ENCODE data around the gene SLC16A4.
A peak's percentile ranks its signal among the peaks of the same experiment; 100 is the strongest.
"Not testable (repeated sequence)": the region's sequence is repeated elsewhere in the genome, so short reads cannot be mapped to it uniquely, and the experiment has no call there.

The SLC16A4 gene

DNA sequence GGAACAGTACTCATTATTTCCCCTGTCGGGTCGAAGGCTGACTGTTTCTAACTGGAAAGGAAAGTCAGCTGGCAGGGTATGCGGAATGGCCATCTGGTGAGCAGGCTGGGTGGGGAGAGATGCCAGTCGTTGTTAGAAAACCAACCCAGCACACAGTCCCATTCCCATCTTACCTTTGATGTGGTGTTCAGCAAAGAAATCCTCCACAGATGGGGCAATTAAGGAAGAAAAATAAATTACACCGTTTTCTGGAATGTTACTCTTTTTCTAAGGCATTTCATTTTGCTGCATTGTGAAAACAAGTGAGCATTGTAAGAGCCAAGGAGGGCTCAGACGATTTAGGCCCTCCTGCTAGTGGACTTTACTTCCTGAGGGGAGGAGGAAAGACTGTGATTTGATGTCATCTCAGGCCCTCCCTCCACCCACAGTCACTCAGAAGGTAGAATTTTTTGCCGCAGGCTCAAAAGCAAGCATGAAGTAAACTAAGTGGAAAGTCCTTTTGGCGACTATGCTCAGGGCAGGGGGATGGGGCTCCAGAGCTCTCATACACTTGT is at the start of gene SLC16A4:
TSS of gene SLC16A4 (minus strand) at position 335 of the 554 bp plus-strand sequence. CDS start 1,703 bp downstream, outside the sequence.
- no peak for DNase-seq (ENCODE audit: low read depth, low spot score)

DNA sequence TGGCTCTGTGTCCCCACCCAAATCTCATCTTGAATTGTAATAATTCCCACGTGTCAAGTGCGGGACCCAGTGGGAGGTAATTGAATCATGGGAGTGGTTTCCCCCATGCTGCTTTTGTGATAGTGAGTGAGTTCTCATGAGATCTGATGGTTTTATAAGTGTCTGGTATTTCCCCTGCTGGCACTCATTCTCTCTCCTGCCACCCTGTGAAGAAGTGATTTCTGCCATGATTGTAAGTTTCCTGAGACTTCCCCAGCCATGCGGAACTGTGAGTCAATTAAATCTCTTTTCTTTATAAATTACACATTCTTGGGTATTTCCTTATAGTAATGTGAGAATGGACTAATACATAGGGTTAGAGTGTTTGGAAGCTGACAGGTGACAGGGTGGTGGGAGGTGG is 49.0 kb upstream of the SLC16A4 start:
- DNase-seq (ENCODE audit: low read depth, low spot score), result not testable (repeated sequence)

DNA sequence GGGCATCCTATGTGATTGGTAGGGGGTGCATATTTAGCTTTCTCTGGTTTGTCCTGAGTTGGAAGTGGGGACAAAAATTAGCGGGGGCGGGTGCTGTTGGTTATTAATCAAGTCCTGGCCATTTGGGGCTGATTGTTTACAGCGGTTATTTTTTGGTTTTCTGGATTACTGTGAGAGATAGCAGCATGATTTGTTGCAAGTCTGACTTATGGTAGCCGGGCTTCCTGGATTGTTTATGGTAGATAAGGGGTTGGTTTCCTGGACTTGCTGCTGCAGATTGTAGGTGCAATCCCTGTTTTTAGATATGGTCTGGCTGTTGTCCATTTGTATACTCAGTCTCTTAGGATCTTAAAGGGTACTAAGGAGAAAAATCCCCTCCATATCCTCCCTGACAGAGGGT is 48.1 kb upstream of the SLC16A4 start:
- no peak for DNase-seq (ENCODE audit: low read depth, low spot score)

DNA sequence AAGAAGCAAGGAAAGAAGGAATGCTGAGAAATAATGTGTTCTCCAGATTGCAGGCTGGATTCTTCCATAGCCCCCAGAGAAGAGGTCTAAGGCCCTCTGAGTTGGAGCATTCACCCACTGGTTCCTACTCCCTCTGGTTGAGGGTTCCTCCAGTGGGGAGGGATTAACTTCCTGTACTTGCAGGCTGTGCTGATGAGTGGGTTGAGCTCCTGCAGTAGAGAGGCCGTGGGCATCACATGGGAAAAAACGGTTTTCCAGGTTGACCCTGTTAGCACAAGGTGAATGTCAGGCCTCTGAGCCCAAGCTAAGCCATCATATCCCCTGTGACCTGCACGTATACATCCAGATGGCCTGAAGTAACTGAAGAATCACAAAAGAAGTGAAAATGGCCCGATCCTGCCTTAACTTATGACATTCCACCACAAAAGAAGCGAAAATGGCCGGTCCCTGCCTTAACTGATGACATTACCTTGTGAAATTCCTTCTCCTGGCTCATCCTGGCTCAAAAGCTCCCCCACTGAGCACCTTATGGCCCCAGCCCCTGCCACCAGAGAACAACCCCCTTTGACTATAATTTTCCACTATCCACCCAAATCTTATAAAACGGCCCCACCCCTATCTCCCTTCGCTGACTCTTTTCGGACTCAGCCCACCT is 46.9 kb upstream of the SLC16A4 start:
- not testable (repeated sequence) for DNase-seq (ENCODE audit: low read depth, low spot score)

DNA sequence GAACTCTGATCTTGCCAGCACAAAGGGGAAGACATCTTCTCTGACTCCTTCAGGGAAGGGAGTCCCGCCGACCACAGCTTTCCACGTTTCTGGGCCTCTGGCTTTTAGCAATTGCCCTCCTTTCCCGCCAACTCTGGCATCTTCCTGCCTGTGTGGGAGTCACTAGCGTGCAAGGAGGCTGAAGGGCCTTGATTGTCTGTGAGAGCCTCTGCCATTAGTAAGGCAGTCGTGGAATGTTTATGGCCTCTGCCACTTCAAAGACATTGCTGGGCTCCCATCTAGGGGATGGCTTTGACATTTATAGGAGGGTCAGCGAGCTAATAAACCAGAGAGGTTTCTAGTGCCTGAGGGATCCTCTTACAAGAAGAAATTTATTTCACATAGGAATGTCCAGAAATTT is 45.8 kb upstream of the SLC16A4 start:
- no peak for DNase-seq (ENCODE audit: low read depth, low spot score)

DNA sequence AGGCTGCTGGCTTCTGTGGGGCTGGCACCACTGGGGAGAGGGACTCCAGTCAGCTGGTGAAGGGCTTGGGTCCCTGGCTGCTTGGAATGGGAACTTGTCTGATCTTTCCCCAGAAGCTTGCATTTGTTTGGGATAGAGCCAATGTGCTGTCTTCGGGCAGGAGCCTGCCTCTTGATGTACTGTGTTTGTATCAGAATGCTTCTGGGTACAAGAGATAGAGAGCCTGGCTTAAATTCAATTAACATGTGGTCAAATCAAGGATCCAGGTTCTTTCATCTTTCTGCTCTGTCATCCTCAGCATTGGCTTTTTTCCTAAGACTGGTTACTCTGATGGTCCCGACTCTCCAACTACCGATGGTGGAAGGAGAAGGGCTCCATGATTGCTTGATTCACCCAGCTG is 44.1 kb upstream of the SLC16A4 start:
- DNase-seq (ENCODE audit: low read depth, low spot score), result no peak

DNA sequence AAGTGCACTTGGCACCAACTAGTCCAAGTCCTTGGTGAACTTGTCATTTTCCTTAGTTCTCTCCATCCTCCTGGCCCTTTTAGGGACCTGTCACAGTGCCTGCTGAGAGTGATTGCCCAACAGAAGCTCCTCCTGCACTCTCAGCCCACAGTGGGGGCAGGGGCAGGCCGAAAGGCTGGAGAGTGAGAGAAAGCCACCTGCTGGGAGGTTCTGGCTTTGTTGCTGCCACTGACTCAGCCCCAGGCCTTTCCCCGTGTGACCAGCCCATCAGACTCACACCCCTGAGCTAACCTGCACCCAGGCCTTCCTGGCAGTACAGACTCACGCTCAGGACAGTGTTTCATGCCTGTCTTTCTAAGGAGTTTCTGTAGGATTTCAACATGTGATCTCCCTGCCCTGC is 43.0 kb upstream of the SLC16A4 start:
- DNase-seq (ENCODE audit: low read depth, low spot score), result no peak

DNA sequence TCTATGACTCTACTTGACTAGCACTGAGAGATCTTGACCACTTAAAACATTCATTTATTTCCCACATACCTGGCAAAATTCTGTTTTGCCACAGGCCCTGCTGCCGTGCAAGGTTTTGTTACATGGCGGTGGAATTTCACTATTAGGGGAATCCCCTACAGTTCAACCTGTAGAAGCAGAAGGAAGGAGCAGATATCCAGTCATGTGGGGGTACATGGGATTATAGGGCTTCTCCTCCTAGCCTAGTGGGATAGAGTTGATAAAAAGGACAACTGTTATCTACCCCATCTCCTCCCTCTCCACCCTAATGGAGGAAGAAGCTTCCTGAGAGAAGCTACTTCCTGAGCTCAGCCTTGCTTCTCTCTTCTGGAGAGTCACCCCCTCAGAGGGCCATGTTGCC is 42.4 kb upstream of the SLC16A4 start:
- DNase-seq (ENCODE audit: low read depth, low spot score), result no peak

DNA sequence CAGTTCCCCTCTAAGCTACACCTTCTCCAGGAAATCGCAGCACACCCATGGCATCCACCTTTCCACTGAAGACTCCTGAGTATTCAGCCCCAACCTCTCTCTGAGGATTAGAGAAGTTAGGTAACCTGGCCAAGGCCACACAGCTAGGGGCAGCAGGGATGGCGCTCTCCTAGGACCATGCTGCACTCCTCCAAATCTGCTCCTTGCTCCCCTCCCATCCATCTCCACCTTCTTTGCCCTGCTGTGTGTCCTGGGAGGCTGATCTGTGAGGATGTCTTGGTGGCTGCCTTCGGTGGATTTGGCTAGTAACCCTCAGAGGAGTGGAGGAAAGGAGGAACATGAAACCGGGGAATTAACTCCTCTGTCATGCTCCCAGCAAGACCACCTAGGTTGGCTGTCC is 40.1 kb upstream of the SLC16A4 start:
- no peak for DNase-seq (ENCODE audit: low read depth, low spot score)

DNA sequence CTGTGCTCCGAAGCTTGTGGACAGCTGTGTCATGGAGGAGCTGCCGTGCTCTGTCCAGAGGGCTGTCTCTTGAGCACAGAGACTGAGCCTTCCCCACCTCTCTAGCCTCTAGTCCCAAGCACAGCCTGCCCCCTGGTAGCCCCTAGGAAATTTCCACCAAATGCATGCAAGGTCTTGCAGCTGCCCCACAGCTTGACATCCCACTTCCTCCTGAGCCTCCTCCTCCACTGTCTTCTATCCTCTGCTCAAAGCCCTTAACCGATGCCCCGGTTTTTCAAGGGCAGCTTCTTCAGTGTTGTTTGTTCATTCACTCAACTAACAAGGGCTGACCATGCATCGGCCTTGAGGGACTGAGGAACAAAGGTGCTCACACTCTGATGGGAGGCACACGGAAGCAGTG is 39.5 kb upstream of the SLC16A4 start:
- no peak for DNase-seq (ENCODE audit: low read depth, low spot score)

DNA sequence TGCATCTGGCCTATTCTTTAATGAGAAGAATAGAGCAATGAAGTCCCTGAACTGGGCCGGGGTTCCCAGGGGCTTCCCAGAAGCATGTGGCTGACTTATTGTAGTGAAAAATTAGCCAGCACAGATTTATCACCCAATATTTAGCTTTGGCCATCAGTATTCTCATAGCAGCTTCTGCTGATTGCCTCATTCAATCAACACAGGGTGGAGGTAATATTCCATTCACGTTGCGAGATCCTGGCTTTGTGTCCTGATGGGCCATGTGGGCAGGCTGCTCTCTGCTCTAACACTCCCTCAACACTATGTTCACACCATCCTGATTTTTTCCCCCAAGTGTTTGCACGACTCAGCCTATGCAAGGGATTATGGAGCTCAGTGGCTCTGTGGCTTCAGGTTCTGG is 38.1 kb upstream of the SLC16A4 start:
- no peak for DNase-seq (ENCODE audit: low read depth, low spot score)

DNA sequence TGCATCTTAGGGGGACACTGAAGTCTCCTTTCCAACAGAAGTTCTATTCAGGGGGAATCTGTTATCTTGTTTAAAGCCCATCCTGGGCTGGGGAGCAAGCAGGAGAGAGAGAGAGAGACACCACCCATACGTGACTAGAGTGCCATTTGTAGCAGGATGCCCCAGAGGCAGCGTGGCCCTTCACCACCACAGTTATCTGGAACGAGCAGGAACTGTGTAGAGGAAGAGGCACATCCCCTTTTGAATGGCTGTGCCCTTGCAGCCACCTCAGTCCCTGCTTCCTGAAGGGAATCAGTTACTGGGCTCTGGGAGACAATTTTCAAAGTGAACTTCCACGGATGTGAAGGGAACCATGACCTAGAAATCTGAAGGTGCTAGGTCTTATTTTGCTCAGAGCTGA is 36.0 kb upstream of the SLC16A4 start:
- no peak for DNase-seq (ENCODE audit: low read depth, low spot score)

DNA sequence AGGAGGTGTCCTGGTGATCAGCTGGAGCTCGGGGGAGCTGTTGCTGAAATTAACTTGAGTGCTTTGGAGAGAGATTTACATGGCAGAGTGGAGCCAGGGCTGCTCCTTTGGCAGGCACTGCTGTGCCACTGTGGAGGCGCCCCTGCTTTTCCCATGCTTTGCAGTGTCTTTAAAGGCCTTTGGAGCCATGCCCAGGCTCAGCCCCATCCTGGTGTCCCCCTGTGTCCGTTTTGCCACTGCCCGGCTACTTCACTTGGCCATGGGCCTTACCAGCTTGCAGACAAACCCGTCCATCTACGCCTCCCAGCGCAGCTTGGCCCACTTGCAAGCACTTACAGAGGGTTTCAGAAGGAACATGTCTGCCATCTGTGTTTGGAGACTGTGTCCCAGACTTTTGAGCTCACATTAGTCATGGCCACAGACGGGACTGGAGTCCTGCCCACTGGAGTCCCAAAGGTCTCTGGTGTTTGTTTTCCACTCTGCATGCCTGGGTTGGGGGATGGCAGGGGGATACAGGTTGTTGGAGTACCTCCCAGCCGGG is 34.9 kb upstream of the SLC16A4 start:
- DNase-seq (ENCODE audit: low read depth, low spot score), result no peak

DNA sequence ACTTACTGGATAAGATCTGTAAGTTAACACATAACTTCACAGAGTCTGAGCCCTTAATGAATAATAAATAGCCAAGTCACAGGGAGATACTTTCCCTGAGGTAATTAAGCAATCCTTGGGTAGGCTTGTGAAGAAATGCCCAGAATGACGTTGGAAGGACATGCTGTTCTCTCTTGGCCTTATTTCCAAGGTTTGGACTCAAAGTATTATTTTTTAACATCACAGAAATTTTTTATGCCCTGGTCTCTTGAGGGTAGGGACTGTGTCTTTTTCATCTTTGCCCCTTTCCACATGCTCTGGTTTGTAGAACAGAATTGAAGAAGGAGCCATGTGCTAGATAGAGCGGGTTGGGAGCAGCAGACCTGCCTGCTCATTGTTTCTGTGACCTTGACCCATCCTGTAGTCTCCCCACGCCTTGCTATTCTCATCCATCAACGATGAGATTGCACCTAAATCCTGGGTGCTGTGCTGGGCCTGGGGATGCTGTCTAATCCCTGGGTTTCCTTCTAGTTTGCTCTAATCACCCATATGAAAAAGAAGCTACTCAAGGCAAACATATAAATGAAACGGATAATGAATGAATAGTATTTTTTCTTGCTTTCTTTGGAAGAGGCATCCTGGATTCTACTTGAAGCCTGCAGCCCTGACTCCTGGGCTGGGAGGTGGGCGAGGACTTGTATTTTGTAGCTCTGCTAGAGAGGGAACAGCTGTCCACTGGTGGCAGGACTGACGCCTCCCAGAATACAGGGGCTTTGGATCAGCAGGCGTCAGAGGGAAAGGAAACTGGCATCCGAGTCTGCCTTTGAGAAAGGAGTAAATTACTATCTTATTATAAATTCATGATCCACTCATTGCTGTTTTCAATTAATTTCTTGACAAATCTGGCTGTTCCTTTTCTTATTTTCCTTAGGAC is 34.1 kb upstream of the SLC16A4 start:
- DNase-seq (ENCODE audit: low read depth, low spot score), result no peak

DNA sequence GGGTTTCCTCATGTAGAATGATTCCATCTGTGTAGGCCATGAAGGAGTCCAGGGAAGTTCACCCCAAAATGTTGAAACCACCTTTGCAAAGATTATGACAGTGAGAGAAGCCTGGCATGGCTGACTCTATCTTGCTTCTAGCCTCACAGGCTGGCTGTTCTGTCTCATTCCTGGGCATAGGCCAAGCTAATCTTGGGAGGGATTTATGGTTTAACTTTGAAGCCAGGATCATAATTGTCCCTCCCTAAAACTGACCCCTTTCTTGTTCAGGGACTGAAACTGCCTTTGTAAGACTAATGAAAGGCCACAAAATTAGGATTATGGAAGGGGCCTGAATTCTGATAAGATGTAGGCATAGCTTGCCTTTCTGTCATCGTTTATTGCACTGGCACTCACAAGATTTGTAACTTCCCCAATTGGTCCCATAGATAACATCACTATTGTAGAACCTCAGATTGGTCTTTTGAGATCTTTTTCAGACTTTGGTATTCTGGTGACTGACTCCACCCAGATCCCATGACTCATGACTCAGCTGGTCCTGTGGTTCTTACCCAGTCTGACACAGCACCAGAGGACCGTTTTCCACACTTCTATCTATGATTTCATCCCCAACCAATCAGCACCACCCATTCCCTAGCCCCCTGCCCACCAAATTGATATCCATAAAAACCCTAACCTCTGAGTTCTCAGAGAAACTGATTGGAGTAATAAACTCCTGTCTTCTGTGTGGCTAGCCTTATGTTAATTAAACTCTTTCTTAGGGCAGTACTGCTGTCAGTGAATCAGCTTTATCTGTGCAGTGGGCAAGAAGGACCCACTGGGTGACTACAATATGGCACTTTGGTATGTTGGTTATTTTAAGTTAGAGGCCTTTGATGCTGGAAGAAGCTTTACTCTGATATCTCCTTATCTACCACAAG is 30.3 kb upstream of the SLC16A4 start:
- DNase-seq (ENCODE audit: low read depth, low spot score), result no peak

DNA sequence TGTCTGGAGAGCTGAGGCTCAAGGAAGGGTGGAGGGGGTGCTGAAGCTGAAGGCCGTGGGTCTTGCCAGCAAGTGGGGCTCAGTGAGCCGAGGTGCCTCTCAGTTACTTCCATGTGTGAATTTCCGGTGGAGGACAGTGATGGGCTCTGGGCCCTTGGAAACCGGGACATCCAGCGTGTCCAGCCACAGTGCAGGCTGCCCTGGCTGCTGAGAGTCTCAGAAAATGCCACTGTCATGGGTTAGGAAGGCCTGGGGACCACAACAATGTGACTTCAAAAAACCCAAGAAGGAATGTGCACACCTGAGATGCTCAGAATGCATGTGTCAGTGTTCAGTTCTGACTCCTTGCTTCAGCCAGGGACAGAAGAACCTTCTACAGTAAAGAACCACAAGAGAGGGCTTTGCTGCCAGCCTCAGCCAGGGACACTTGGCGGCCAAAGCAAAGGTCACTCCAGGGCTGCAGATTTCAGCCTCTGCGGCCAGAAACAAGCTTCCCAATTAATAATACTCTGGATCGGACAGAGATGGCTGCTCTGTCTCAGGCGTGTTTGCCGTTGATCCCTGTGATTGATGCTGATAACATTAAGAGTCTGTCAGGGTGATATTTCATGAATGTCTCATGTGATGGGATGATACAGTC is 29.3 kb upstream of the SLC16A4 start:
- no peak for DNase-seq (ENCODE audit: low read depth, low spot score)

DNA sequence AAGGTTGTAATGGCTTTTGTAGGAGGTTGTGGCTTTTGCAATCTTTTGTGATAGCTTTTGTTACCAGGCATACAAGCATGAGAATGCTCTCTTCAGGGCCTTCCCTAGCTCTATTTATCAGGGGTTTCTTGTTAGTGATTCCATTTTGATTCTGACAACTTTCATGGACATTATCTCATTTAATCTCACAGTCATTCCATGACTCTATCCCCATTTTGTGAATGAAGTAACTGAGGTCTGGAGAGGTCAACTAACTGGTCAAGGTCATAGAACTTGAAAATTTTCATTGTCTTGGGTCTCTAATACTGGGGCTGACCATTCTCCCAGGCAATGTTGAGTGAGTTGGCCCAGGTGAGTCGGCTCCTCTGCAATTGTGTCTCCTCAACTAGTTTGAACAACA is 27.9 kb upstream of the SLC16A4 start:
- DNase-seq (ENCODE audit: low read depth, low spot score), result no peak

DNA sequence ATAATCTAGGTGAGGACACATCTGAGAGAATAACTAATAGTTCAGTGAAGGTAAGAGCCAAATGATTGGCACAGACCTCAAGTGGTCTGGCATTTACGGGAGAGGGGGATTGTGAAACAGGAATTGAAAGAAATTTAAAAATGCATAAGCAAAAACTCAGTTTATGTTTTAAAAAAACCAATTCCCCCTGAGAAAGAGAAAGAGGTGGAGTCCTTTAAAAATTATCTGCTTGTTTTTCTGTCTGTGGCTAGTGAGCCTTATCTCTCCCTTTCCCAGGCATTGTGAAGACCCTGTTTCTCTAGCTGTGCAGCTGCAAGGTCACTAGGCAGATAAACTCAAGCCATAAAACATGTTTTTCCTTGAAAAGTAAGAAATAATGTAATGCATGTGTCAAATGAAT is 22.2 kb upstream of the SLC16A4 start:
- DNase-seq (ENCODE audit: low read depth, low spot score), result not testable (repeated sequence)

DNA sequence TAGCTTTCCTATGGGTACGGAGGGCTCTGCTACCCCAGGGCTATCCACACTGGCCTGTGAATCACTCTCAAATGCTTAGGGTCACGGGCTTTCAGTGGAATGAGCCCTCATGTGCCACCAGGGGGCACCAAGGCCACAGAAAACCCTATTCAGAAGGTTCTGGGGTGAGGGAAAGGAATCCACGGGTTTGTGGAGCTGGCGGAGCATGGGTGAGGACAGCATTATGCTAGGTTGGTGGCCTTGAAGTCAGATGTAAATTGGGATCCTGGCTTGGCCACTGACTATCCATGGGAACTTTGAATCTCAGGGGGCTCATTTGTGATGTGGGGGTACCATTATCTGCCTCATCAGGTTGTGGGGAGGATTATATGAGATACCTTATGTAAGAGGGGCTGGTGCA is 21.8 kb upstream of the SLC16A4 start:
- DNase-seq (ENCODE audit: low read depth, low spot score), result peak; percentile 9

DNA sequence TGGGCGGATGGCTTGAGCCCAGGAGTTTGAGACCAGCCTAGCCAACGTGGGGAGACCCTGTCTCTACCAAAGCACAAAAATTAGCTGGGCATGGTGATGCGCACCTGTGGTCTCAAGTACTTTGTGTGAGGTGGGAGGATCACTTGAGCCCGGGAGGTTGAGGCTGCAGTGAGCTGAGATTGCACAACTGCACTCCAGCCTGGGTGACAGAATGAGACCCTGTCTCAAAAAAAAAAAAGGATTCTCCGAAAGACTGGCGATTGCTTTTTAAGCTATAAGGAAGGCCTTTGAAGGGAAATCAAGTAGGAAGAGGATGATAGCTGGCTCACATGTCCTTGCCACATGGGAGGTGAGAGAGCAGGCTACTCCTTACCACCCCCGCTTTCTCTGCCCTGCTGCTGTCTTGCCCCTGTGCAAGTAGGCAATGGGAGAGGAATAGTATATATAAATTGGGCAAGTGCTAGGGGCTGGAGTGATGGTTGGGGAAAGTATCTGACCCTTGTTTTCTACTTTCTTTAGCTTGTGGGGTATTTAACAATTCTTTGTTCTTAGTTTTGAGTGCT is 20.4 kb upstream of the SLC16A4 start:
- DNase-seq (ENCODE audit: low read depth, low spot score), result no peak

DNA sequence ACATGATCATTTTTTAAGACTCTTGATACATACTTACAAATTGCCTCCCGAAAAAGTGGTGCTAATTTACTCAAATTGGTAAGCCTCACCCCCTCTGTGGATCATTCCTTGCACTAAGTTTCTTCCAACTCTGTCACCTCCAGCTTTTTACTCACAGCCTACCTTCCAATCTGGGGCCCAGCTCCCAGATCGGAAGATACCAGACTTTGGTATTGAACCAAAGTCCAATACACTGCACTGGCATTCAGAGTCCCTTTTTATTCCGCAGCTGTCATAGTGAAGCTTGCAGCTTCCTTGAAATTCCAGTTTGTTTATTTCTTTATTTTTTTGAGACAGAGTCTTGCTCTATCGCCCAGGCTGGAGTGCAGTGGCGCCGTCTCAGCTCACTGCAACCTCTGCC is 18.5 kb upstream of the SLC16A4 start:
- no peak for DNase-seq (ENCODE audit: low read depth, low spot score)
